IPS-11a (cell line): ENCODE data around the gene NTRK1.
"Not testable (repeated sequence)": the region's sequence is repeated elsewhere in the genome, so short reads cannot be mapped to it uniquely, and the experiment has no call there.

Source experiments
- H3K4me3 ChIP-seq: one replicate; pipeline ENCODE4 v1.5.1; 2013; ENCODE audit warnings: low read depth, low read length, control low read depth

Gene NTRK1

DNA sequence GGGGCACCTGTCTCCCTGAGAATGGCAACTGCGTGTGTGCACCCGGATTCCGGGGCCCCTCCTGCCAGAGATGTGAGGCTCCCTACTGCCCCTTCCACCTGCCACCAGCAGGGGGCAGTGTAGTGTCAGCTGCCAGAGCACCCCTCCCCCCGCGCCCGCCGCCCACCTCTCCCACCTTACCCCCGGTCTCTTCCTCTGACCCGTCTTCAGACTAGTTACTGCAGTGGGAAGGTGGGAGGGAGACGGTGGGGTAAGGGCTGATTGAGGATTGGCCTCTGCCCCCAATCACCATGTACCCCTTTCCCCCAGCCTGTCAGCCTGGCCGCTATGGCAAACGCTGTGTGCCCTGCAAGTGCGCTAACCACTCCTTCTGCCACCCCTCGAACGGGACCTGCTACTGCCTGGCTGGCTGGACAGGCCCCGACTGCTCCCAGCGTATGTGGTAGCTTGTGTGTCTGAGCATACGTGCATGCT lies 49.7 kb downstream of the NTRK1 start:
- H3K4me3 ChIP-seq, result no peak overlapping the region

DNA sequence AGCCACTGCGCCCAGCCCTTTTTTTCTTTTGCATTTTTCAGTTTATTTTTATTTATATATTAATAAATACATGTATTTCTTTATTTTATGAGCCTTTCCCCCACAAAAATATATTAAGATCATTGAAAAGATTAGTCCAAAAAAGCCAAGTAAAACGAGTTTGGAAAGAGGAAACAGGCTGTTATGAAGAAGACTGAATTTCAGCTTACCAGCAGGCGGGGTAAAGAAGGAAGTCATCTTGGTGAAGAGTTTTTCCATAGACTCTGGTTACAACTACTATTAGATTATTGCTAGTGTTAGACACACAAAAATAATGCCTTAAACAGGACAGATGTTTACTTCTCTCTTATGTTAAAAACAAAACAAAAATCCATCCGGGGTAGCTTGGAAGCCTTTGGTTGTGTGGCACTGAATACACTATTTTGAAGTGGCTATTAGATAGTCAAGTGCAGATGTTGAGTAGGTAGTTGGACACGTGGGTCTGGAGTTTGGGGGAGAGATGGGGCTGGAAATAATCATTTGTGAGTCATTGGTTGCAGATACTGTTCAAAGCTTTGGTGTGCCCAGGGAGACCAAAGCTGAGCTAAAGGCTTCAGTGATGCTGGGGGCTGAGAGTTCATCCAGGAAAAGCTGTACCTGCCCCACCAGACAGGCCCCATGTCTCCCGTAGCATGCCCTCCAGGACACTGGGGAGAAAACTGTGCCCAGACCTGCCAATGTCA lies 51.1 kb downstream of the NTRK1 start:
- no peak overlapping the region for H3K4me3 ChIP-seq

DNA sequence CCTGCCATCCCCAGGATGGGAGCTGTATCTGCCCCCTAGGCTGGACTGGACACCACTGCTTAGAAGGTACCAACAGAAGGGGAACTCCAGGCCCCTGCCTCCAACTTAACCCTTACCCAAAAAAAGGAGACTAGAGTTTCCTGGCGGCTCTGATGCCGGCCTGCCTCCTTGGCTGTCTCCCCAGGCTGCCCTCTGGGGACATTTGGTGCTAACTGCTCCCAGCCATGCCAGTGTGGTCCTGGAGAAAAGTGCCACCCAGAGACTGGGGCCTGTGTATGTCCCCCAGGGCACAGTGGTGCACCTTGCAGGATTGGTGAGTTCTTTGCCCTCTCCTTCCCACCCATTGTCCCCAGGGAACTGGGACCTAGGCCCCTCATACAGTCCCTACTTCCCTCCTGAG lies 51.6 kb downstream of the NTRK1 start:
- no peak overlapping the region for H3K4me3 ChIP-seq

DNA sequence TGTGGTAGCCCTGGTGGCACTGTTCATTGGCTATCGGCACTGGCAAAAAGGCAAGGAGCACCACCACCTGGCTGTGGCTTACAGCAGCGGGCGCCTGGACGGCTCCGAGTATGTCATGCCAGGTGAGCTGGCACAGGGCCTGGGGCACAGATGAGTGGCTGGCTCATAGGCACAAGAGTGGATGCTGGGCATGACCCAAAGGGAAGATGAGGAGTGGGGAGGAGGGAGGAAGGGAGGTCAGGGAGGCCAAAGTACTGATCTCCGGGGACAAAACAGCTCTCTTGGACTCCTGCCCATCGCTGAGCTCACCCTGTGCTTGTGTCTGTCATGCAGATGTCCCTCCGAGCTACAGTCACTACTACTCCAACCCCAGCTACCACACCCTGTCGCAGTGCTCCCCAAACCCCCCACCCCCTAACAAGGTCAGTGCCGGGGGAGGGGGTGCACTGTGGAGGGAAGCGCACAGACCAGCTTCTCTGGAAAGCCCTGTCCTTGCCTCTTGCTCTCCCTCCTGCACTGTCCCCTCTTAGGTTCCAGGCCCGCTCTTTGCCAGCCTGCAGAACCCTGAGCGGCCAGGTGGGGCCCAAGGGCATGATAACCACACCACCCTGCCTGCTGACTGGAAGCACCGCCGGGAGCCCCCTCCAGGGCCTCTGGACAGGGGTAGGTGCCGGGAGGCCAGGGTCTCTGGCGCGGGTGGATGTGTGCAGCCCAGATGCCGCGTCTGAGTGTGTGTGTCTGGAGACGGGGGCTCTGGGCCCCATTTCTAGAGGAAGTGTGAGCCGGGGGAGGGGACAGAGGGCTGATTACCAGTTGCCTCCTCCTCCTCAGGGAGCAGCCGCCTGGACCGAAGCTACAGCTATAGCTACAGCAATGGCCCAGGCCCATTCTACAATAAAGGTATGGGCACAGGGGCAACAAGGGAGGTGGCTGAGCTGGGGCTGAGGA lies 52.5 kb downstream of the NTRK1 start:
- no peak overlapping the region for H3K4me3 ChIP-seq

DNA sequence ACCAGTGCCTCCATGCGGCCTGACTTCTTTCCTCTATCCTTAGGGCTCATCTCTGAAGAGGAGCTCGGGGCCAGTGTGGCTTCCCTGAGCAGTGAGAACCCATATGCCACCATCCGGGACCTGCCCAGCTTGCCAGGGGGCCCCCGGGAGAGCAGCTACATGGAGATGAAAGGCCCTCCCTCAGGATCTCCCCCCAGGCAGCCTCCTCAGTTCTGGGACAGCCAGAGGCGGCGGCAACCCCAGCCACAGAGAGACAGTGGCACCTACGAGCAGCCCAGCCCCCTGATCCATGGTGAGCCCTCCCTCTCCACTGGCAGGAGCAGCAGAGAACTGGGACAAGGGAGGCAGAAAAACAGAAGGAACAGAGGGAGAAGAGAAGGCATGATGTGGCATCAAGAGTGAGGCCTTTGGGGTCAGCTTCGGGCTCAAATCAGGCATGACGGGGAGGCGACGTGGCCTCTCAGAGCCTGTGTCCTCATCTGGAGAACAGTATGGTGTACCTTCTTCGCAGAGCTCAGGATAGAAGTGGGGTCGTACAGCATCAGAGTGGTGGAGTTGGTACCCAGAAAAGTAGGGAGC lies 53.2 kb downstream of the NTRK1 start:
- H3K4me3 ChIP-seq, result no peak overlapping the region

DNA sequence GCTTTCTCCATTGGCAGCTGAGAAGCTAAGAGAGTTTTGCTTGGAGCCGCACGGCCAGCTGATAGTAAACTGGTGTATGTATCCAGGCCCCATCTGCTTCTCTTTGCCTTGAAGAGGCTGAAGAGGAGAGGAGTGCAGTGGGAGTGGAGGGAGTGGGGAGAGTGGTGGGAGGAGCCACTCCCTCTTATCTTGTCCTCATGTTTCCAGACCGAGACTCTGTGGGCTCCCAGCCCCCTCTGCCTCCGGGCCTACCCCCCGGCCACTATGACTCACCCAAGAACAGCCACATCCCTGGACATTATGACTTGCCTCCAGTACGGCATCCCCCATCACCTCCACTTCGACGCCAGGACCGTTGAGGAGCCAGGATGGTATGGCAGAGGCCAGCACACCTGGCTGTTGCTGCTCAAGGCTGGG lies 53.8 kb downstream of the NTRK1 start:
- no peak overlapping the region for H3K4me3 ChIP-seq

DNA sequence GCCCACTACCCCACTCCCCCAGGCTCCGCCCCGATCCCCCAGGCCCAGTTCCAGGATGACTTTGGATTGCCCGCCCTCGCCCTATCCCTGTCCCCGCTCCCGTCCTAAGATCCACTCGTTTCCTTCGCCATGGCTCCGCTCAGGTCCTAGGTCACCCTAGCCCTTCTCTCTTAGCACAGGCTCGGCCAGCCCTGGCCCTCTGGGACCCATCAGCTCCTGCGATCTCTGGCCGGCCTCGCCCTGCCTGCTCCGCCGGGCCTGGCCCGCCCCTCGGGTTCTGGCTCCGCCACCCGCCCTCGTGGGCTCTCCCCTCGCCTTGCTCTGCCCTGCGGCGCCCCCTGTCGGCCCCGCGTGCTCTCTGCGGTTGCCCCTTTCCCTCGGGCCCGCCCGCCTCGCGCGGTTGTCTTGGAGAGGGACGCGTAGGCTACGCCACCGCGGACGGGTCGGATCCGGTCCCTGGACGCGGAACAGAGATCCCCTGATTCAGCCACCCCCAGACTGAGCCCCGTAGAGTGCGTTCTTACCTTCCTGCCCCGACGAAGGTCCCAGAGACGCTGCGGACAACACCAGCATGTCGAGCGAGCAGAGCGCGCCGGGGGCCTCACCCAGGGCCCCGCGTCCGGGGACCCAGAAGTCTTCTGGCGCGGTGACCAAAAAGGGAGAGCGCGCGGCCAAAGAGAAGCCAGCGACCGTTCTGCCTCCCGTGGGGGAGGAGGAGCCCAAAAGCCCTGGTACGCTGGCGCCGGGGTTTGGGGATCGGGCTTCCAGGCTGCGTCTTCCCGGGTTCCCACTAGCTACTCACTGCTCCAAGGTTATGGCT lies 59.8 kb downstream of the NTRK1 start, which contains the start of gene LRRC71:
LRRC71 (plus strand) TSS at position 400 of the 820 bp plus-strand sequence; CDS start at position 572, 172 bp downstream.
- peak within 1 kb of the TSS; percentile 39 for H3K4me3 ChIP-seq

DNA sequence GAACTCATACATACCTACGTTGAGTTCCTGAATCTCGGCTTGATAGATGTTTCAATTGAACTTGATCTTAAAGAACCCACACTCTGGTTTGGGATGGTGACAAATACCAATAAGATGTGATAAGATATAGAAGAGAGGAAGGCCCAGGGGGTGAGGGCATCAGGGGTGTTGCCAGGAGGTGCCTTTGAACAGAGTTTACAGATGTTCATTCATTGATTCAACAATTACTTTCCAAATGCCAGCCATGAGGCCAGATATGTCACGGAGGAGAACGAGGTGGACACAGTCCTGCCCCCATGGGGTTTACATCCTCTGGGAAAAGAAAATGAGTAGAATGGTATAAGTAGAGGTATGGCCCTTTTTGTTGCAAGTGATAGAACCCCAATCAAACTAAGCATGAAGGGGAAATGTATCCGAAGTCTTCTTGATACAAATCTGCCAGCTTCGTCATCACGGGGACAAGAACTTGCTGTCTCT lies 60.4 kb downstream of the NTRK1 start:
- peak overlapping the region; percentile 35 for H3K4me3 ChIP-seq

DNA sequence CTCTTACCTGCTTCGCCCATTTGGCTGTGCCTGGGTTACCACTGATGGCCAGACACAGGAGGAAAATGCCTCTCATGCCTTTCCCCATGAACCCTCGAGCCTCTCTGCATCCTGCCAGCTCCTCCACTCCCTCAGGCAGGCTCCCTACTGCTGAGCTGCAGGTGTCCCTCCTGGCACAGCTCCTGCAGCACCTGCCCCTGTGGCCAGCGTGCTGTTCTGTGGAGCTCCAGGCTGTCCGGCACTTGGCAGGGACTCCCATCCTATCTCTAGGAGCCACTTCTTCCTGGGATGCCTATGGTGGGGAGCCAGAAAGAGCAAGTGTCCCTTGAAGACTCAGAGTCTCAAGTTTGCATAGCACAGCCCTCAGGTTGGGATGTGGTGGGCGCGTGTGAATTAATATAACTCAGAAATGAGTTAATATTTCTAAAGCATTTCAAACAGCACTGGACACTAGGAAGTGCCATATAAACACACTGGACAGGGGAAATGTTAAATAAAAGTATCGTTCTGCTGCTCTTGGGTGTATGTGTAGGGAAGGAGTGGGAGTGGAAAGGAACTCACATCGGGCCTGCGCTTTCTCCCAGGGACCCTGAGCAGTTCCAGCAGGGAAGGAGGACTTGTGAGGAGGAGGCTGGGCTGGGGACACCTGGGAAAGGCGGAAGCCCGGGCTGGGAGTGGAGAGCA lies 62.5 kb downstream of the NTRK1 start:
- peak overlapping the region; percentile 9 for H3K4me3 ChIP-seq

DNA sequence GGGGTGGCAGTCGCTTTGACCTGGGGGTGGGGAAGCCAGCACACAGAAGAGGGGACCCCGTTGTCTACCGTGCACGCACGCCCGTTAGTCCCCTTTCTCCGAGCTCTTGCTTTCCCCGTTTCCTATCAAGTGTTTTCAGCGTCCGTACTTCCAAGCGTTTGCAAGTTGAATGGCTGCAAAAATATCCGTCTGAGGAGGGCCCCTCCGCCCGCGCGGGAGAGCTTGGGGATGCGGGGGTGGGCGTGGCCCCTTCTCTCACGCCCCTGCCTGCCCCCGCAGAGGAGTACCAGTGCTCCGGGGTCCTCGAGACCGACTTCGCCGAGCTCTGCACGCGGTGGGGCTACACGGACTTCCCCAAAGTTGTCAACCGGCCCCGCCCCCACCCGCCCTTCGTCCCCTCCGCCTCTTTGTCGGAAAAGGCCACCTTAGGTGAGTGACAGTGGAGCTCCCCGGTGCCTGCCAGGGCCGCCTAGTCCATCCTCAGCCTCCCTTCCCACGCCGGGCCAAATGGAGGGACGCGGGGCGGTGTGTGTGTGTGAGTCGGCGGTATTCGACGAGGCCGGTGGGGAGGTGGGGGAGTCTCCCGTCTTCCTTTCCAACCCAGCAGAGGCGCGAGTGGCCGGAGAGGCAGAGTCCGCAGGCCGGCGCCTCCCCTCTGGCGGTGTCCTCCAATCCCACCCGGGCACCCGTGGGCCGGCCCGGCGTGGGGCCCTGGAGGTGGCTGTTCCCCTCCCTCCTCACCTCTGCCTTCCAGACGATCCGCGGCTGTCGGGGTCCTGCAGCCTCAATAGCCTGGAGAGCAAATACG lies 63.2 kb downstream of the NTRK1 start:
- H3K4me3 ChIP-seq, result peak overlapping the region; percentile 25

DNA sequence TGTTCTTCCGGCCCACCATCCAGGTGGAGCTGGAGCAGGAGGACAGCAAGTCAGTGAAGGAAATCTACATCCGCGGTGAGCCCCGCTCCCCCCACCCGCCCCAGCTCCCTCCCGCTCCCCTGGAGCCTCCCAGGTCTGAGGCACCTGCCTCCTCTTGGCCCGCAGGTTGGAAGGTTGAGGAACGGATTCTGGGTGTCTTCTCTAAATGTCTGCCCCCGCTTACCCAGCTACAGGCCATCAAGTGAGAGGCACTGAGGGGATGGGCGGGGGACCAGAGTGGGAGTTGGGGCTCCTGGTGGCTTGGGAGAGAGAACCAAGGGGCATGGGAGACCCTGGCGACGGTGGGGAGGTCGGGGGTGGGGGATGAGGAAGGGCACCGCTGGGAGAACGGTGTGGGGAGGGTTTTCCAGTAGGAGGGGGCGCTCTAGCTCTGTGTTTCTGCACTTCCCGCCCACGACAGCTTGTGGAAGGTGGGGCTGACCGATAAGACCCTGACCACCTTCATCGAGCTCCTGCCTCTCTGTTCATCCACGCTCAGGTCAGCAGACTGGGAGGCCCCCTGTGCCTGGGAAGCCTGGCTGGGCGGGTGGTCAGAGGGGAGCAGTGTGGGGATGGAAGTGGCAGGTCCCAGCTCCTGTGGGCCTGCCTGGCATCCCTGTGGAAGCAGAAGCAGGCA lies 64.0 kb downstream of the NTRK1 start:
- H3K4me3 ChIP-seq, result peak overlapping the region; percentile 25

DNA sequence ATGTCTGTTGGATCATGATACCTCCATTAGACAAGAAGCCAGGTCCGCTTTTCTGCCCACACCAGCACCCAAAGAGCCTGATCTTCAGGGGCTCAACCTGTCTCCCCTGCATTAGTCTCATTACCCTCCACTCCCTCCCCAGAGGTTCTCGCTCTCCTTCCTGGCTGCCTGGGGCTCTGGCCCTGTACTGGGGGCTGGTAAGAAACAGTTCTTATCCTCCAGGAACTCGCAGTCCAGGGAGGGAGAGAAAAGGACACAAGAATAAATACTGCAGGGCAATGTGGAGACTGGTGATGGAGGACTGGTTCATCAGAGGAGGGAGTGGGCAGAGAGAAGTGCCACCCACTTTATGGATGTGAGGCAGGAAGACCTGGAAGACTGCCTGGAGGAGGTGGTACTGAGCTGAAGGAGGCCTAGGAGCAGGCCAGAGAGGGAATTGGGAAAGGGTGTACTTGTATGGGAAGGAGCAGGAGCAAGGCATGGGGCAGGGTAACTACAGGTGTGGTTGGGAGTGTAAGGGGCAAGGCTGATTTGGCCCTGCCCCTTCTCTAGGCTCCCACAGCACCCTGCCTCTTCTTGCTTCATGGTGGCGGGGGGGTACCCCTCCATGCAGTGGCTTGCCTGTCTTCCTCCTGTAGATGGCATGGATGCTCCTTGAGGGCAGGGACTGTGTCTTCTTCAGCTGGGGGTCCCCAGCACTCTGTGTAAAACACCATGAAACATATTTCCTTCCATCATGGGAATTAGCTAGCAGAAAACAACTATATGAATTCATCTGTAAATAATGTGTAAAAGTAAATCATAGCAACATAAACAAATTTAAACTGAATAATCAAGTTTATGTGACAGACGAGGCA lies 64.7 kb downstream of the NTRK1 start:
- no peak overlapping the region for H3K4me3 ChIP-seq

DNA sequence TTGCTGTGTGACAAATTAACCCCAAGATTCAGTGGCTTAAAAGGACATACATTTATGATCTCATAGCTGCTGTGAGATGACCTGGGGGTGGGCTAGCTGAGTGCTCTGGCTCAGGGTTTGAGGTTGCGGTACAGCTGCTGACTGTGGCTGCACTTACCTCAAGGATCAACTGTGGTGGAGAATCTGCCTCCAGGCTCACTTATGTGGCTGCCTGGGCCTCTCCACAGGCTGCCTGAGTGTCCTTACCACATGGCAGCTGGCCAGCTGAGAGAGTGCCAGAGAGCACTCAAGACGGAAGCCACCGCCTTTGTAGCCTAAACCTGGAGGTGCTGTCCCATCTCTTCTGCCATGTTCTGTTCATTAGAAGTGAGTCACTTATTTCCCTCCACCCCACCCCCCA lies 65.5 kb downstream of the NTRK1 start:
- H3K4me3 ChIP-seq, result no peak overlapping the region

DNA sequence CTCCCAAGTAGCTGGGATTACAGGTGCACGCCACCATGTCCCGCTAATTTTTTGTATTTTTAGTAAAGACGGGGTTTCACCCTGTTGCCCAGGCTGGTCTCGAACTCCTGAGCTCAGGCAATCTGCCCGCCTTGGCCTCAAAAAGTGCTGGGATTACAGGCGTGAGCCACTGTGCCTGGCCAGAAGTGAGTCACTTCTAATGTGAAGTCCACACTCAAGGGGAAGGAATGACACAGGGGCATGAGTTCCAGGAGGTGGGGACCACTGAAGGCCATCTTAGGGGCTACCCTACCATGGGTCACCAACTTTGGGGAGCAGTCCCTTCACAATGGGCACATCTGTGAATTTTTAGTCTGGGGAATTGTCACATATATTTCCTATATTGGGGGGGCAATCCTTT lies 66.0 kb downstream of the NTRK1 start:
- H3K4me3 ChIP-seq, result not testable (repeated sequence)

DNA sequence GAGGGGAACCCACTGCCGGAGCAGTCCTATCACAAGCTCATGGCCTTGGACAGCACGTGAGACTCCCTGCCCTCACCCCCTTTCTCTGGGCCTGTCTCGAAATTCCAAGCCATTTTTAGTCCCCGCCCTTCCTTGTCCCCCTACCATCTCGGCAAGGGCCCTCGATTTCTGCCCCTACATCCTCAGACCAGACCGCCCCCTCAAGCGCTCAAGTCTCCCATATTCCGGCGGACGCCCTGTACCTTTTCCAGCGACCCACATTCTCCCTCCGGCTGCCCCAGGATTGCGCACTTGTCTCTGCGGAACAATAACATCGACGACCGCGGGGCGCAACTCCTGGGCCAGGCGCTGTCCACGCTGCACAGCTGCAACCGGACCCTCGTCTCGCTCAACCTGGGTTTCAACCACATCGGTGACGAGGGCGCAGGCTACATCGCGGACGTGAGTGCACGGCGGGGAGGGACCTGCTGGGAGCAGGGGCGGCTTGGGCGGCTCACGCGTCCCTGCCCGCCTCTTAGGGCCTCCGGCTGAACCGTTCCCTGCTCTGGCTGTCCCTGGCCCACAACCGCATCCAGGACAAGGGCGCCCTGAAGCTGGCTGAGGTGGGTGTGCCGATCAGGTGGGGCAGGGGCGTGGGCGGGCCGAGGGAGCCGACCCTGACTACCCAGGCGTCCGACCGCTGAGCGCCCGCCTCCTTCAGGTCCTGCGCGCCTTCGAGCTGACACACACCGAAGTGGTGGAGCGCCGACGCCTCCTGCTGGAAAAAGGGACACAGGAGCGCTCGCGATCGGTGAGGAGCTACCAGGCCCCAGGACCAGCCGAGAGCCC lies 66.8 kb downstream of the NTRK1 start:
- H3K4me3 ChIP-seq, result peak overlapping the region; percentile 47

DNA sequence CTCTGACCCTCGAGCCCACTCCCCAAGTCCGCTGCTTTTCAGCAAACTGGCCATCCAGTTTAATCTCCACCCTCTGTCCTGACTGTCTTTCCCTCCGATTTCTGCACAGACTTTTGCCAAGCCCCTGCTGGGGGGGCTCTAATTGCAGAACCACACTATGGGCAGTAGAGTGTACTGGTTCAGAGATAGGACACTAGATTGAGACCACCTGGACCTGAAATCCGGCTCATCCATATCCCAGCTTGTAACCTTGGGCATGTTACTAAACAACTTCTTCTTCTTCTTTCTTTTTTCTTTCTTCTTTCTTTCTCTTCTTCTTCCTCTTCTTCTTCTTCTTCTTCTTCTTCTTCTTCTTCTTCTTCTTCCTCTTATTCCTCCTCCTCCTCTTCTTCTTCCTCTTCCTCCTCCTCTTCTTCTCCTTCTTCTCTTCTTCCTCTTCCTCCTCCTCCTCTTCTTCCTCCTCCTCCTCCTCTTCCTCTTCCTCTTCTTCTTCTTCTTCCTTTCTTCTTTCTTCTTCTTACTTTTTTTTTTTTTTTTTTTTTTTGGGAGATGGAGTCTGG lies 67.5 kb downstream of the NTRK1 start:
- H3K4me3 ChIP-seq, result no peak overlapping the region
